HepG2 (cell line): ENCODE data around the gene RGMA. TPM values are rescaled to one million over a fixed set of nuclear protein-coding genes. Genes with fewer than 3 reads are reported as not detected.

ENCODE experiments used
- DNMT1 ChIP-seq: sonication (generic); formaldehyde crosslinking; IDR thresholded peaks from 2 replicates; pipeline ENCODE4 v1.5.1; 2020; ENCODE audit warnings: mild to moderate bottlenecking, missing genetic modification reagents
- FOSL2 ChIP-seq: sonication (generic); formaldehyde crosslinking; IDR thresholded peaks from 2 replicates; pipeline ENCODE4 v1.4.0; 2020; ENCODE audit warnings: missing genetic modification reagents
- MEIS1 ChIP-seq: sonication (generic); formaldehyde crosslinking; IDR thresholded peaks from 2 replicates; pipeline ENCODE4 v1.9.0; 2021; ENCODE audit warnings: mild to moderate bottlenecking, missing genetic modification reagents, moderate library complexity, borderline replicate concordance
- SP1 ChIP-seq, 2 experiments: fragments of 450-650 bp in 1 of 2; sonication (generic) in 1 of 2; formaldehyde crosslinking in 1 of 2; IDR thresholded peaks; 2 replicates each; pipeline versions ENCODE4 v1.4.0 to v1.6.1; 2016 to 2020; ENCODE audit warnings: missing genetic modification reagents in 1 of 2
- ZKSCAN5 ChIP-seq: sonication (generic); formaldehyde crosslinking; IDR thresholded peaks from 2 replicates; pipeline ENCODE4 v1.5.1; 2020; ENCODE audit warnings: mild to moderate bottlenecking, missing genetic modification reagents
- ZNF317 ChIP-seq: sonication (generic); formaldehyde crosslinking; IDR thresholded peaks from 2 replicates; pipeline ENCODE4 v1.5.0; 2020; ENCODE audit warnings: mild to moderate bottlenecking, missing genetic modification reagents
- polyA plus RNA-seq, 8 experiments: library from polyadenylated mRNA; depleted of rRNA in 3 of 8; stranded (reverse) in 7 of 8; unstranded in 1 of 8; fragments of >200 nt; fragmentation: Illumina TruSeq in 4 of 8; extraction: Trizol in 4 of 8; gene quantifications; 2 replicates each; pipeline versions ENCODE4 v1.2.1 to v1.2.3, GENCODE V29; 2011 to 2016; ENCODE audit warnings: low read depth in 4 of 8, missing spikeins in 1 of 8, mixed read lengths in 1 of 8; ENCODE audit not compliant: insufficient read depth in 1 of 8
- total RNA-seq, 5 experiments: library from RNA; depleted of rRNA; stranded (reverse); fragments of >200 nt; fragmentation: Illumina TruSeq; extraction: Trizol; gene quantifications; 2 replicates each; pipeline ENCODE4 v1.2.3, GENCODE V29; 2016; ENCODE audit warnings: low read depth in 1 of 5
- TF ChIP-seq, protein P1 (sequence below): sonication (generic); formaldehyde crosslinking; IDR thresholded peaks from 2 replicates; pipeline ENCODE4 v1.9.0; 2021; ENCODE audit warnings: missing genetic modification reagents, borderline replicate concordance
- TF ChIP-seq, protein P2 (sequence below): sonication (generic); formaldehyde crosslinking; IDR thresholded peaks from 2 replicates; pipeline ENCODE4 v1.4.0; 2020; ENCODE audit warnings: mild to moderate bottlenecking, missing genetic modification reagents
- TF ChIP-seq, protein P3 (sequence below): sonication (generic); formaldehyde crosslinking; IDR thresholded peaks from 2 replicates; pipeline ENCODE4 v1.5.1; 2020; ENCODE audit warnings: mild to moderate bottlenecking, missing genetic modification reagents, moderate library complexity

The RGMA gene
- total and polyA plus RNA-seq, 2 of the 13 experiments (the other 11 are each of a cell fraction or from before 2014, with no cell fraction given): not detected

DNA sequence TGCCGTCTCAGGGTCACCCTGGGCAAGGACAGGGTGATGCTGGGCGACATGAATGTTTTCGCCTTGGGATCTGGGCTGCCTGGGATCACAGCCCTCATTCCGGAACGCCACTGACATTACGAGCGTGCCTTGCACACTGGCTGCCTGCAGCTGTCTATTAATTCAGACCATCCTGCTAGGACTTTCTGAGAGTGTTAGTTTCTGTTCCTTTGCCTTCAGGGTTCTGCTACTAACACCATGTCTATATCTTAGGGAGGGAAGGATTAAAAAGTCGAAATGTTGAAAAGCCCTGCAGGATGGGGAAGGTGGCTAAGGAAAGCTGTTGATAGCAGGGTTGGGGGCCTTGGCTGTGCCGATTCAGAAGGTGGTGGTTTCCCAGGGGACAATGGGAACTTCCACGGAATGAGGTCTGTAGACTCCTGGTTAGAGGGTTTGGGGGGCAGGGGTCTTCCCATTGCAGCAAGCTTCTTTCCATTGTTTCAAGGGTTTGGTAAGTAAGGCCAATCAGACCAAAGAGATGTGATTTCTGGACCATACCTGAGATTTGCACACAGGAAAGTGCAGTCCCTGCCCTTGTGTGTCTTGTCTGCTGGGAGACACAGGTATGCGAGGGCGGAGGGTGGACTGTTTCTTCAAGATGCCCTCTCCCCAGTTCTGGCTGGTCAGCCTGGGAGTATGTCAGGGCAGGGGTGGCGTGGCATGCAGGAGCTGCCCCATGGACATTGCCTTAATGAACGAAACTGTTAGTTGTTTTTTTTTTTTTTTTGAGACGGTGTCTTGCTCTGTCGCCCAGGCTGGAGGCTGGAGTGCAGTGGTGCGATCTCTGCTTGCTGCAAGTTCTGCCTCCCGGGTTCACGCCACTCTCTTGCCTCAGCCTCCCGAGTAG, 50.9 kb downstream of the RGMA start (continued):
- TF ChIP-seq MEIS1 (CRISPR knock-in tag): no peak
- TF ChIP-seq, protein P1, sequence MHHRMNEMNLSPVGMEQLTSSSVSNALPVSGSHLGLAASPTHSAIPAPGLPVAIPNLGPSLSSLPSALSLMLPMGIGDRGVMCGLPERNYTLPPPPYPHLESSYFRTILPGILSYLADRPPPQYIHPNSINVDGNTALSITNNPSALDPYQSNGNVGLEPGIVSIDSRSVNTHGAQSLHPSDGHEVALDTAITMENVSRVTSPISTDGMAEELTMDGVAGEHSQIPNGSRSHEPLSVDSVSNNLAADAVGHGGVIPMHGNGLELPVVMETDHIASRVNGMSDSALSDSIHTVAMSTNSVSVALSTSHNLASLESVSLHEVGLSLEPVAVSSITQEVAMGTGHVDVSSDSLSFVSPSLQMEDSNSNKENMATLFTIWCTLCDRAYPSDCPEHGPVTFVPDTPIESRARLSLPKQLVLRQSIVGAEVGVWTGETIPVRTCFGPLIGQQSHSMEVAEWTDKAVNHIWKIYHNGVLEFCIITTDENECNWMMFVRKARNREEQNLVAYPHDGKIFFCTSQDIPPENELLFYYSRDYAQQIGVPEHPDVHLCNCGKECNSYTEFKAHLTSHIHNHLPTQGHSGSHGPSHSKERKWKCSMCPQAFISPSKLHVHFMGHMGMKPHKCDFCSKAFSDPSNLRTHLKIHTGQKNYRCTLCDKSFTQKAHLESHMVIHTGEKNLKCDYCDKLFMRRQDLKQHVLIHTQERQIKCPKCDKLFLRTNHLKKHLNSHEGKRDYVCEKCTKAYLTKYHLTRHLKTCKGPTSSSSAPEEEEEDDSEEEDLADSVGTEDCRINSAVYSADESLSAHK (CRISPR knock-in tag): no peak
- no peak for TF ChIP-seq DNMT1 (CRISPR knock-in tag)
- no peak for TF ChIP-seq SP1 (IDR thresholded peaks at IDR 0.05)
- TF ChIP-seq SP1 (CRISPR knock-in tag; IDR thresholded peaks at IDR 0.05): no peak
- TF ChIP-seq FOSL2 (CRISPR knock-in tag): no peak
- TF ChIP-seq, protein P2, sequence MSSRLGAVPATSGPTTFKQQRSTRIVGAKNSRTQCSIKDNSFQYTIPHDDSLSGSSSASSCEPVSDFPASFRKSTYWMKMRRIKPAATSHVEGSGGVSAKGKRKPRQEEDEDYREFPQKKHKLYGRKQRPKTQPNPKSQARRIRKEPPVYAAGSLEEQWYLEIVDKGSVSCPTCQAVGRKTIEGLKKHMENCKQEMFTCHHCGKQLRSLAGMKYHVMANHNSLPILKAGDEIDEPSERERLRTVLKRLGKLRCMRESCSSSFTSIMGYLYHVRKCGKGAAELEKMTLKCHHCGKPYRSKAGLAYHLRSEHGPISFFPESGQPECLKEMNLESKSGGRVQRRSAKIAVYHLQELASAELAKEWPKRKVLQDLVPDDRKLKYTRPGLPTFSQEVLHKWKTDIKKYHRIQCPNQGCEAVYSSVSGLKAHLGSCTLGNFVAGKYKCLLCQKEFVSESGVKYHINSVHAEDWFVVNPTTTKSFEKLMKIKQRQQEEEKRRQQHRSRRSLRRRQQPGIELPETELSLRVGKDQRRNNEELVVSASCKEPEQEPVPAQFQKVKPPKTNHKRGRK (CRISPR knock-in tag): no peak
- TF ChIP-seq, protein P3, sequence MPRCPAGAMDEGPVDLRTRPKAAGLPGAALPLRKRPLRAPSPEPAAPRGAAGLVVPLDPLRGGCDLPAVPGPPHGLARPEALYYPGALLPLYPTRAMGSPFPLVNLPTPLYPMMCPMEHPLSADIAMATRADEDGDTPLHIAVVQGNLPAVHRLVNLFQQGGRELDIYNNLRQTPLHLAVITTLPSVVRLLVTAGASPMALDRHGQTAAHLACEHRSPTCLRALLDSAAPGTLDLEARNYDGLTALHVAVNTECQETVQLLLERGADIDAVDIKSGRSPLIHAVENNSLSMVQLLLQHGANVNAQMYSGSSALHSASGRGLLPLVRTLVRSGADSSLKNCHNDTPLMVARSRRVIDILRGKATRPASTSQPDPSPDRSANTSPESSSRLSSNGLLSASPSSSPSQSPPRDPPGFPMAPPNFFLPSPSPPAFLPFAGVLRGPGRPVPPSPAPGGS (CRISPR knock-in tag): no peak
- TF ChIP-seq ZNF317: no peak
- TF ChIP-seq ZKSCAN5 (CRISPR knock-in tag): no peak
